GOT3 (cell line): ENCODE measurements around the gene DMBT1.
"Not testable (repeated sequence)": the region's sequence is repeated elsewhere in the genome, so short reads cannot be mapped to it uniquely, and the experiment has no call there.

ENCODE experiments used
- DNase-seq: peaks from one replicate; lab custom pipeline; 2025; ENCODE audit warnings: mixed read lengths; lab: John Stamatoyannopoulos, UW

Gene DMBT1

DNA sequence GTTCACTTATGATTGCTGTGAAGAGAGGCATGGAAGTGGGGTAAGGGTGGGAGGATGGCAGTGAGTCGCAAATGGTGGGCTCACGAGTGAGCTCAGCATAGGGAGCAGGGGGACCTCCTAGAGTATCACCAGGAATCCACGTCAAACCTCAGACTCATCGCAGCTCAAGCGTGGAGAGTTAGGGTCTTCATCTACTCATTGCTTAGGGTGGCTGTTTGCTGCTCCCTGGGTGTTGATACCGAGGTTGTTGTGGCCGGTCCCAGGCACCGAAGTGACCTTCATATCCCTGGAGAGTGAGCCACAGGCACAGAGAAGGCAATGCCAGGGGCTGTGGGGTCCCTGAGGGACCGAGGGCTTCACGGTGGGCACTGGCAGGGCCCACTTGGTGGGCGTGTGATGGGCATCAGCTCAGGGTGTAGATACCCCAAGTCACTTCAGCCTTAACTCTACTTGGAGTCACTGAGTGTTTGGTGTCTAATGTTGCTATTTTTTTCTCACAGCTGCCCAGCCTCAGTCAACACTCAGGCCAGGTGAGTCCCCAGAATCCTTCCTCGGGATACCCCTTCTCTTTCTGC lies 16.8 kb downstream of the DMBT1 start:
- no peak for DNase-seq

GRCh38 chr10:122586070-122586469 lies 25.5 kb downstream of the DMBT1 start:
- DNase-seq: not testable (repeated sequence)

GRCh38 chr10:122587098-122587760 lies 26.7 kb downstream of the DMBT1 start:
- no peak for DNase-seq

DNA sequence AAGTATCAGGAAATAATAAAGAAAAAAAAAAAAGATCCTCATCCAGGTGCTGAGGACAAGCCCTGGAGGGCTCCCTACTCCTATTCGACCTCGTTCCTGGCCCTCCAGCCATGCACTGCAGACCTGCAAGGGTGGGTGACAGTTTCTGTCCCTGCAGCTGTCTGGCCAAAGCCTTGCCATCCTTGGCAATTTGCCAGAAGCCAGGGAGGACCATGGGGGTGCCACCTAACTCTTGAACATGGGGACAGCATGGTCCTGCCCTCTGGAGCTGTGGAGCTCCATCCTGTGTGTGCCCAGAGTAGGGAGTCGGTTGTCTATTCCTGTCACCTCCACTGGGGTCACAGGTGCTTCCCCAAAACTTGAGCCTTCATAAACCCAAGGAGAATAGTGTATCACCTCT lies 27.8 kb downstream of the DMBT1 start:
- no peak for DNase-seq

DNA sequence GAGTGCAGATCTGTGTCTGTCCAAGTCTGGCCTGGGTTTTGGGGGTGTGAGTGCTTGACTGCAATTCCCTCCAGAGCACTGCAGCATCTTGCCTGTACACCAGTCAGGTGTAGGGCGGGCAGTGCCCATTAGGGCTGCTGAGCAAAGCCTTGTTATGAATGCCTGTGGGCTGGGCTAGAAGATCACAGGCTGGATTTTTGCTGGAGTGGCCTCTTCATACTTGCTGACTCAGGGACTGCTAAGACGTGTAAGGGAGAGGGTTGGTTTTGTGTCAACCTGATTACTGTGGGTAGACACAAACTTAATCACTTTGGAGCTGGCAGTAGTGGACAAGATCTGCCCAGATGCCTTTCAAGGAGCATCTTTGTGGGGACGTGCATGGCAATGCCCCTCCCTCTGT lies 29.6 kb downstream of the DMBT1 start:
- no peak for DNase-seq

- no peak for DNase-seq
Observed at GRCh38 chr10:122591736-122592135, 31.2 kb downstream of the DMBT1 start.

DNA sequence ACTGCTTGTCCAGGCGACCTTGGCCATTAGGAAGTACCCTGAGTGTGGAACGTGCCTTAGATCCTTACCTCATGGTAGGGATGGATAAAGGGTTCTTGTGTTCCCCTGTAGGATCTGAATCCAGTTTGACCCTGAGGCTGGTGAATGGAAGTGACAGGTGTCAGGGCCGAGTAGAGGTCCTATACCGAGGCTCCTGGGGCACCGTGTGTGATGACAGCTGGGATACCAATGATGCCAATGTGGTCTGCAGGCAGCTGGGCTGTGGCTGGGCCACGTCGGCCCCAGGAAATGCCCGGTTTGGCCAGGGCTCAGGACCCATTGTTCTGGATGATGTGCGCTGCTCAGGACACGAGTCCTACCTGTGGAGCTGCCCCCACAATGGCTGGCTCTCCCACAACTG lies 31.6 kb downstream of the DMBT1 start:
- no peak for DNase-seq

DNA sequence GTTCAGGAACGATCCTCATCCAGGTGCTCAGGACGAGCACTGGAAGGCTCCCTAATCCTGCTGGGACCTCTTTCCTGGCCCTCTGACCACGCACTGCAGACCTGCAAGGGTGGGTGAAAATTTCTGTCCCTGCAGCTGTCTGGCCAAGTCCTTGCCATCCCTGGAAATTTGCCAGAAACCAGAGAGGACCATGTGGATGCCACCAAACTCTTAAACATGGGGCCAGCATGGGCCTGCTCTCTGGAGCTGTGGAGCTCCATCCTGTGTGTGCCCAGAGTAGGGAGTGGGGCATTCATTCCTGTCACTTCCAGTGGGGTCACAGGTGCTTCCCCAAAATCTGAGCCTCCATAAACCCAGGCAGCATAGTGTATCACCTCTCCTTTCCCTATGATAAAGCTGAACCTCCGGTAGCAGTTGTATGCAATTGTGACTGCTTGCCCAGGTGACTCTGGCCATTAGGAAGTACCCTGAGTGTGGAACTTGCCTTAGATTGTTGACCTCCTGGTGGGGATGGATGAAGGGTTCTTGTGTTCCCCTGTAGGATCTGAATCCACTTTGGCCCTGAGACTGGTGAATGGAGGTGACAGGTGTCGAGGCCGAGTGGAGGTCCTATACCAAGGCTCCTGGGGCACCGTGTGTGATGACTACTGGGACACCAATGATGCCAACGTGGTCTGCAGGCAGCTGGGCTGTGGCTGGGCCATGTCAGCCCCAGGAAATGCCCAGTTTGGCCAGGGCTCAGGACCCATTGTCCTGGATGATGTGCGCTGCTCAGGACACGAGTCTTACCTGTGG lies 57.1 kb downstream of the DMBT1 start:
- no peak for DNase-seq

- no peak for DNase-seq
Observed at GRCh38 chr10:122618461-122619165, 58.1 kb downstream of the DMBT1 start.

- DNase-seq: not testable (repeated sequence)
Observed at GRCh38 chr10:122620961-122621360, 60.4 kb downstream of the DMBT1 start.

DNA sequence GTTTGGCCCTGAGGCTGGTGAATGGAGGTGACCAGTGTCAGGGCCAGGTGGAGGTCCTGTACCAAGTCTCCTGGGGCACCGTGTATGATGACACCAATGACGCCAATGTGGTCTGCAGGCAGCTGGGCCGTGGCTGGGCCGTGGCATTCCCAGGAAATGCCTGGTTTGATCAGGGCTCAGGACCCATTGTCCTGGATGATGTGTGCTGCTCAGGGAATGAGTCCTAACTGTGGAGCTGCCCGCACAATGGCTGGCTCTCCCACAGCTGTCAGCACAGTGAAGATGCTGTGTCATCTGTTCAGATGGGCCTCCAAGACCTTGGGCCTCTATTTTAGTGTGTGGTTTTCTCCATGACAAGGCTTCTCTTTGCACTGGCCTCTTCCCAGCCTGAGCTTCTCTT lies 64.0 kb downstream of the DMBT1 start:
- DNase-seq: no peak

- no peak for DNase-seq
Observed at GRCh38 chr10:122630526-122630925, 70.0 kb downstream of the DMBT1 start.

DNA sequence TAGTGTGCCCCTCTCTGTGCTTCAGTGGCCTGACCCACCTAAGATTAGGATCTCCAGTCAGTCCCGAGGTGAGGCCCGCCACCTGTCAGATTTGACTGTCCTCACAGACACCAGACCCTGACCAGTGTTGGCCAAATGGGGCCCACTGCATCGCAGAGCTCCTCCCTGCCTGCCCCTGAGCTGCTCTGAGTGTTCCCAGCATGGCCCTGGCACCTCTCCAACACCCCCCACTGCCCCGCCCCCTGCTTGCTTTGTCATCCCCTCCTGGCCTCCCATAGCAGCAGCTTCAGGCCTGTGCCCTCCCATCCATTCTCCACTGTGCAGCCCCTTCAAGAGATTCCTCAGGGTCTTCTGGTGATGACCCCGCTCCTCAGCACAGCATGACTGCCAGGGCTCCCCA lies 71.5 kb downstream of the DMBT1 start:
- no peak for DNase-seq

DNA sequence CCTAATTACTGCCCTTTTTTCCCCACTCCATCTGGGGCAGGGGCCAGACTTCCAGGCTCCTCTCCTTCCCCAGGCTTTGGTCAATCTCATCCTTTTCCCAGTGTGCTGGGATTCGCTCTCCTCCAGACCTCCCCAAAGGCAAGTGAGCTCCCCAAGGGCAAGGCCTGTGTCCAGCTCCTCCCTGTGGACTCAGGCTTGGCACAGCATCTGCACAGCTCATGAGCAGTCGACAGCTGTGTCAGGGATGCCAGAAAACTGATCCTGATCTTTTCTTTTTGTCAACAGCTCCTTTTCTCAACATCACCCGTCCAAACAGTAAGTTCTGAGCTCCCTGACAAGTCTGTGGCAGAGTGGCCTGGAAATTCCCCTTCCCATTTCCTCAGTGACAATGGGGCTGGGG lies 72.0 kb downstream of the DMBT1 start:
- DNase-seq: no peak

GRCh38 chr10:122636953-122637352 lies 76.4 kb downstream of the DMBT1 start:
- no peak for DNase-seq

DNA sequence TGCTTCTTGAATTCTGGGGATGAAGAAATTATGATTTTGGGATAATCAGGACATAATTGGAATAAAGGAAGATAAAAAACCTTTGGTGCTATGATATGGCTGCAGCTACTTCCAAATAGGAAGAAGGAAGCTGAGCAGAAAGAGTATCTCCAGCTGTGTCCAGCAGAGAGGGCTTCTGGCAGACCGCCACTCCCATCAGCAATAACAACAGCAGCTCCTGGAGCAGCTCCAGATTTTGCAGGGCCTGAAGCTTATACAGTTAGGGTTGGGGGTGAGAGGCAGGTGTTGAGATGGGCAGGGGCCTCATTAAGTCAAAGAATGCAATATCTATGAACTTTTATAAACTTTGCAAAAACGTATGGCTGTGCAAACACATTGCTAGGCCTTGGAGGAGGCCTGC lies 76.8 kb downstream of the DMBT1 start:
- DNase-seq: no peak

GRCh38 chr10:122638106-122638505 lies 77.6 kb downstream of the DMBT1 start:
- no peak for DNase-seq

DNA sequence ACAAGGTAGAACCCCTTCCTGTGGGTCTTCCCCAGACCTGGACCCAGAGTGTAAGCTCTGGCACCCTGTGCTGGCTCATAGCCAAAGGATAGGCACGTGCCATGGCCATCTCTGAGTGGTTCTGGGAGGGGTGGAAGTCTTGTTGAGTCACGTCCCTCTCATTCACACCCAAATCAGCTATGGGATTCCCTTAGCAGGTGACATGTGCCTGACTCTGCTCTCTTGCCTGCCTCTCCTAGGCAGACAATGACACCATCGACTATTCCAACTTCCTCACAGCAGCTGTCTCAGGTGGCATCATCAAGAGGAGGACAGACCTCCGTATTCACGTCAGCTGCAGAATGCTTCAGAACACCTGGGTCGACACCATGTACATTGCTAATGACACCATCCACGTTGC lies 79.2 kb downstream of the DMBT1 start:
- no peak for DNase-seq

DNA sequence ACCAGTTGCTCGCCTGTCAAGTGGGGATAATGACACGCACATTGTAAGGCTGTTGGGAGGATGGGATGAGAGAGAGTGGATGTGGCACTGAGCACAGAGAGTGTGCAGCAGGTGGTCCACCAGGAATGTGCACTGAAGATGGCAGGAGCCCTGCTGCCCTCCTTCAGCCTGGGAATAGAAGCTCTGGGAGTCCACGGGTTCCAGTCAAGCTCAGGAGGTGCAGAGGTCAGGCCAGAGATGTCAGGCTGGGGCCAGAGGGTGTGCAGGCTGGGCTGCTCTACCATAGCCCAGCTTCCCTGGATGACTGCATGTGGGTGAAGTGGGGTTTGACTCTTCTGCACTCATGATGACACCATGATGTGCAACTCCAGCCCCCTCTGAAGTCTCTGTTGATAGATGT lies 80.4 kb downstream of the DMBT1 start:
- no peak for DNase-seq

GRCh38 chr10:122642726-122643605 lies 82.4 kb downstream of the DMBT1 start:
- no peak for DNase-seq

- no peak for DNase-seq
Observed at GRCh38 chr10:122643931-122644534, 83.5 kb downstream of the DMBT1 start.
